Activated T-cell treated with anti-CD3 and anti-CD28 coated beads, Interleukin-2, amount 50 U/mL, for 48 hours (primary cell): Measurements from ENCODE around the gene SERINC3.
A peak's percentile ranks its signal among the peaks of the same experiment; 100 is the strongest.
"Not testable (repeated sequence)": the region's sequence is repeated elsewhere in the genome, so short reads cannot be mapped to it uniquely, and the experiment has no call there.

Source experiments
- DNase-seq, 2 experiments: peaks; one replicate each; pipeline ENCODE4 v3.0.0-alpha.2; 2020

The SERINC3 gene

GRCh38 chr20:44521484-44522481 is at the start of gene SERINC3:
Gene SERINC3, minus strand, starts transcription at chr20:44522070. Its CDS starts 119 bp downstream, at chr20:44521951.
- peak; percentile 98 for DNase-seq

DNA sequence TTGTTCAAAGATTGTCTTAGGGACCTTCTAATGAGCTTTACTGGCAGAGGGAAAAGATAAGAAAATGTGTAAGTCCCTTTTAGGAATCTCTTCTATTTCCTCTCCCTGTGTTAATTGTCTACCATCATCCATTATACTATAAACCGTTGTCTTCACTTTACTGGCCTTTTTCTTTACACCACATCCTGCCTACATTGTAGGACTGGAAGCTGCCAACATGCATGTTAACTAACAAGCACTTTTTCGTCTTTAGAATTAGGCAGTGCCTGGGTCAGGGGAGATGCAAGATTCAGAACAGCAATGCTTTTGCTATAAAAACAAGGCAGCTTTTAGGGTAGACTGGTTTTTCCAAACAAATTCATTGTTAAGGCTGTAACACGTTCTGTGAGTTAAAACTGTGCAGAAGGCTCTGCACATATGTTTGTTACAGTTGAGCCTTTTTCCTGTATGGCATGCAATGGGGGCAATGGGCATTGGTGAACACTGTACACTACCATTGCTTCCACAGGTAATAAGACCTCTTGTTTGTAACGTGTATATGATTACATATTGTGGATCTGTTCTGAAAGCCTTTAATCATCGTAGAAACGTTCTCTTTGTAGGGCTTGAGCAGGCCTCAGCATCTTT is 49.6 kb upstream of the SERINC3 start:
- no peak for DNase-seq

DNA sequence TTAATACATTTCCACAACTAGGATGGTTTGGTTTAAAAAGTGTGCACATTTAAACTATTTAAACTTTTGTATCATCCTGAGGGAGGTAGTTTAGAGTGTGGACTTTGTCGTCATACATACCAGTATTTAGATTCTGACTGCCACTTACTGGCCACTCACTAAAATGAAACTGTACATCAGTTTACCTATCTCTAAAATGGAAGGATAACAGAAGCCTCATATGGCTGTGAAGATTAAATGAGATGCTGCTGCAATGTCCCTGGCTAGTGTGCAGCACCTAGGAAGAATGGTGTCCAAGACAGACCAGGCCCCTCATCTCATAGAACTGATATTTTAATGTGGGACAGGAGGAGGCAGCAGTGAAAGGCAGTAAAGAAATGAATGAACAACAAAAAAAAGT is 48.5 kb upstream of the SERINC3 start:
- no peak for DNase-seq

GRCh38 chr20:44566811-44567210 is 44.9 kb upstream of the SERINC3 start:
- DNase-seq: no peak

DNA sequence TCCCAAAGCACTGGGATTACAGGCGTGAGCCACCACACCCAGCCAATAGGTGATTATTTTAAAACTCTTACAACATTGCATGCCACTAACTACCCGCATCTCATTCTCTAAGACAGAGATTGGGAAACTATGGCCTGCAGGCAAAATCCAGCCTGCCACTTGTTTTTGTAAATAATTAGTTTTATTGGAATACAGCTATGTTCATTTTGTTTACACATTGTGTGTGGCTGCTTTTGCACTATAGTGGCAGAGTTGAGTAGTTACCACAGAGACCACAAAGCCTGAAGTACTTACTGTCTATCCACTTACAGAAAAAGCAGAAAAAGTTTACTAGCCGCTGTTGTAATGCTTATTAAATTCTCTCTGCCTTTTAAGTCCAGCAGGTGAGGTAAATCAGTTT is 44.1 kb upstream of the SERINC3 start:
- no peak for DNase-seq

DNA sequence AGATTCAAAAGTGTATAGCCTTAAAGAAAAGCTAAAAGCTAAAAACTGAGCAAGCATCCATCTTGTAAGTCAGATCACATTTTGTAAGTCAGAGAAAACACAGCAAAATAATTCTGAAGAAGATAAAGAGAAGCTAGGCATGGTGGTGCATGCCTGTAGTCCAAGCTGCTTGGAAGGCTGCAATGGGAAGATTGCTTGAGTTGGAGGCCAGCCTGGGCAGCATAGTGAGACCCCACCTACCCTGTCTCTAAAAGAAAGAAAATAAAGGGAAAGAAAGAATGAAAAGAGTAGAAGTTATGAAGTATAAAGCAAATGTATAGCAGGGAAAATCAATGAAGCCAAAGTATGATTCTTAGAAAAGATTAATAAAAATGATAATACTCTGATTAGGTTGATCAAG is 40.0 kb upstream of the SERINC3 start:
- DNase-seq: no peak

GRCh38 chr20:44560818-44561217 is 38.9 kb upstream of the SERINC3 start:
- DNase-seq: not testable (repeated sequence)

DNA sequence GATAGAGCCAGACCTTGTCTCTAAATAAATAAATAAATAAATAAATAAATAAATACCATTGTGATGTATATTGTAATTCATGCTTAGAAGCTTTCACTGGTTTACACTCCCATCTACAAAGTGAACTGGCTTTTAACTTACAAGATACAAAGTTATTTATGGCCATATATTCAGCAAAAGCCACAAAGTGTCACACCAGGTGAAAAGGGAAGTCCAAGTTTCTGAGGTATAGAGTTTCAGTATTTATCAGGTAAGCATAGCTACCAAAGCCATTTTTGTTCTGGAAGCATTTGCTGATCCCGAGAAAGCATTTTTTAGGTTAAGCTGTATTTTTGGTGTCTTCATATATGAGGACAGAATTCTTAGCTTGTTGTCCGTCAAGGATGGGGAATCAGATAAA is 38.4 kb upstream of the SERINC3 start:
- DNase-seq: no peak

DNA sequence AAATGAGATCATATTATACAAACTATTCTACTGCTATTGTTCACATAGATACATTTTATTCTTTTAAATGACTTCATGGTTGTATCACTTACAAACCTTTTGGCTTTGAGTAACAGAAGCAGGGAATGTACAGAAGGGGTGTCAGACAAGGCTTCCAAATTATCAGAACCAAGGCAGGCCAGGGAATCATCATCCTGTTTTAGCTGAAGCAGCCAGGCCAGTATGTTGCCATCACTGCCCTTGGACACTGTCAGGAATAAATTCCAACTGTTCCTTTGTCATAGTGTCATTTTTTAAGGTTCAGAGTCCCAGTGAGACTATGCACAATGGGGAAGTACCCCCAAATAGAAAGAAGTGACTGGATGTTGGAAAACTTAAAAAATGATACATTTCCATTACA is 37.4 kb upstream of the SERINC3 start:
- no peak for DNase-seq

DNA sequence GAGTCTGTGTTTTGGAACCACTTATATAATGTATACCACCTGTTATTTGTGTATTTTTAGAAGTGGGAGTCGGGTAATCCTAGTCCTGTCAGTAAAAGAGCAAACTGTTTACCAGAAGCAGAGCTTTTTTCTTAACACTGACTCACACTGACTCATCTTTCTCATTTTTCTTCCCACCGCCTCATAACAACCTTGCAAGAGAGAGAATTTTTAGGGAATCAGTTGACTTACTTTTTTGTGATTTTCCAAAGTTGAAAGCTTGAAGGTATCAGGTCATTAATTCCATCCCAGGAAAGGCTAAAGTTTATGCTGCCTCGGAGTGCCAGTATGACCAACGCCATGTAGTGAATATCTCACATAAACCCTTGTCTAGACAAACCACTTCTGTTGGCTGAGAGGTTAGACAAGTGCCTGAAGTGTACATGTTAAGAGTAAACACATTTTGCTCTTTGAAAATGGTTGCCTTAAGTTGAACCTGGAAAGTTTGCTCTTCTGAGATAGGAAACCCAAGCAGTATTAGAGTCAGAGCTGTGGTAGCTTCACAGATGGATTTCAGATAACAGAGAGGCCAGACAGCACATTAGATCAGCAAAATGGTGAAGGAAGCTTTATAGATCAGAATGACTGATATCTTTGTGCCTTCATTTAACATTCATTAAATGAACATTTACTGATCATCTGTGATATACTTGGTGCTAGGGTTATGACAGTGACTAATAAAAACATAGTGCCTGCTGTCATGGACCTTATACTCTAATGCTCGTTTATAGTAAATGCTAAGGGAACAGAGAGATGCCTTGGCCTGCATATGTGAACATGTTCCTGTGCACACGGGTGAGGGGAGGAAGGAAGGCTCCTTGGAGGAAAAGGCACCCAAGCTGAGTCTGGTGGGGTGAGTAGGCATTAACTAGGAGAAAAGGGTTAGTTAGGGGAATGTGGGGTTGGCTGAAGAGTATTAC is 31.4 kb upstream of the SERINC3 start:
- DNase-seq: no peak

- DNase-seq: no peak
Observed at GRCh38 chr20:44552568-44552949, 30.7 kb upstream of the SERINC3 start.

- DNase-seq: no peak
Observed at GRCh38 chr20:44552050-44552449, 30.2 kb upstream of the SERINC3 start.

GRCh38 chr20:44549123-44549522 is 27.3 kb upstream of the SERINC3 start:
- no peak for DNase-seq

GRCh38 chr20:44547419-44547818 is 25.5 kb upstream of the SERINC3 start:
- DNase-seq: no peak

- DNase-seq: no peak
Observed at GRCh38 chr20:44544263-44544662, 22.4 kb upstream of the SERINC3 start.

DNA sequence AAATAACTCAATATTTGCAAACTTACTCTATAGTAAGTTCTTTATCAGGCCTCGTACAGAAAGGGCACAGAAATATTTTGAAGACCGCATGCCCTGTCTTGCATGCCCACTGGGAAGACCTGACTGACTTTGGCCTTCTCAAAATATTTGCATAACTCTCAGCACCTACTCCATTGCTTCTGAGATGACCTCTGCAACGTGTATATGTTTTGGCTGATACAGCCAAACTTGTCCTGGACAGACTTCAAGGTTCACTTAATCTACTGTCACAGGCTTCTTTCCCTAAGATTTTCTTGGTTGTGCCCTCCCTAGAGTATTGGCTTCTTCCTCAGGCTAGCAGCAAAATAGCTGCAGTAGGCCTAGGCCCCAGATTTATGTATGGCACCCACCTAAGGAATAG is 21.5 kb upstream of the SERINC3 start:
- DNase-seq: no peak

- no peak for DNase-seq
Observed at GRCh38 chr20:44542890-44543289, 21.0 kb upstream of the SERINC3 start.

- DNase-seq: no peak
Observed at GRCh38 chr20:44541992-44542391, 20.1 kb upstream of the SERINC3 start.

DNA sequence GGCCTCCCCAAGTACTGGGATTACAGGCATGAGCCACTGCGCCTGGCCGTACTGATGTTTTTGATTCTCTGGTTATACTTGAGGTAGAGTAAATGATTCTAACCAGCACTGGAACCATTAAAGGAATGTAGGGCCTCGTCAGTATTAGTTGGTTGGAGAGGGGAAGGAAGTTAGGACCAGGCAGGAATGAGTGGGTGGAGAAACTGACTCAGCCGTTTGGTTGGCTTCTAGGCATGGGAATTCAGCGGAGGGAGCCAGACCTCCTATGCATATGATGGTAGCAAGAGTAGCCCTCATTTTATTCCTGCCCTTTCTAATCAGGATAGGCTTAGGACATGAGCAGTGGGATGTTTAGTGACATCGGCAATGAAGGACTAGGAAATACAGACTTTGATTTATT is 19.0 kb upstream of the SERINC3 start:
- DNase-seq: no peak

GRCh38 chr20:44537993-44538392 is 16.1 kb upstream of the SERINC3 start:
- DNase-seq: no peak

- no peak for DNase-seq
Observed at GRCh38 chr20:44536175-44536574, 14.3 kb upstream of the SERINC3 start.

- no peak for DNase-seq
Observed at GRCh38 chr20:44533928-44534327, 12.1 kb upstream of the SERINC3 start.

- no peak for DNase-seq
Observed at GRCh38 chr20:44532981-44533331, 11.1 kb upstream of the SERINC3 start.
